ENCODE measurements around the gene GSTM3.

GRCh38 chr1:109768335-109768650 lies 27.5 kb upstream of the GSTM3 start:
- TF ChIP-seq CTCF (IDR thresholded peaks at IDR 0.05) (no peak), POLR2A (IDR thresholded peaks at IDR 0.05) (no peak)

All from lower leg skin (tissue), 3 donors.